Spleen (tissue), 11 donors: ENCODE results near the gene MUC2. TPM values are rescaled to one million over a fixed set of nuclear protein-coding genes. Genes with fewer than 3 reads are reported as not detected.

Experiments used
- DNase-seq: peaks from one replicate; pipeline ENCODE4 v3.0.0-alpha.2; 2020
- H3K27ac ChIP-seq, 8 donors: fragments of 200-600 bp; sonication (generic) in 7 of 8; 1 replicate in 4 of 8; 2 replicates in 4 of 8; pipeline versions ENCODE4 v1.5.0 to v1.8.0; 2016 to 2021; ENCODE audit warnings: inconsistent platforms in 4 of 8, mild to moderate bottlenecking in 4 of 8, moderate library complexity in 1 of 8
- H3K27me3 ChIP-seq, 7 donors: fragments of 200-600 bp; sonication (generic) in 6 of 7; replicated peaks in 1 of 7; 1 replicate in 4 of 7; 2 replicates in 3 of 7; pipeline versions ENCODE4 v1.5.0 to v1.8.0; 2016 to 2021; ENCODE audit warnings: inconsistent platforms in 3 of 7, mild to moderate bottlenecking in 1 of 7
- H3K36me3 ChIP-seq, 6 donors: fragments of 200-600 bp; sonication (generic) in 5 of 6; 1 replicate in 4 of 6; 2 replicates in 2 of 6; pipeline versions ENCODE4 v1.5.0 to v1.8.0; 2016 to 2021; ENCODE audit warnings: inconsistent platforms in 2 of 6
- H3K4me1 ChIP-seq, 6 donors: fragments of 200-600 bp; sonication (generic) in 5 of 6; 1 replicate in 3 of 6; 2 replicates in 3 of 6; pipeline versions ENCODE4 v1.5.0 to v1.8.0; 2016 to 2021; ENCODE audit warnings: inconsistent platforms in 3 of 6
- H3K4me3 ChIP-seq, 8 donors: fragments of 200-600 bp; sonication (generic) in 7 of 8; 1 replicate in 4 of 8; 2 replicates in 4 of 8; pipeline versions ENCODE4 v1.5.0 to v1.8.0; 2016 to 2021; ENCODE audit warnings: inconsistent platforms in 4 of 8, mild to moderate bottlenecking in 4 of 8, moderate library complexity in 2 of 8
- H3K9me3 ChIP-seq, 8 donors: fragments of 200-600 bp; sonication (generic) in 7 of 8; 1 replicate in 4 of 8; 2 replicates in 4 of 8; pipeline versions ENCODE4 v1.5.0 to v1.8.0; 2016 to 2021; ENCODE audit warnings: inconsistent platforms in 4 of 8
- POLR2A ChIP-seq, 3 donors: fragments of 450-650 bp; IDR thresholded peaks; one replicate each; pipeline ENCODE4 v1.5.1; 2017; ENCODE audit warnings: antibody characterized with exemption in 3 of 3, mild to moderate bottlenecking in 1 of 3
- POLR2AphosphoS5 ChIP-seq, 3 donors: sonication (generic); formaldehyde crosslinking; IDR thresholded peaks; one replicate each; pipeline ENCODE4 v1.5.1; 2017; ENCODE audit warnings: antibody characterized with exemption in 3 of 3
- WGBS, 5 donors: extraction: QIAGEN DNeasy Blood & Tissue Kit in 3 of 5; methylation state at CpG; one replicate each; pipeline versions ENCODE4 v1.1.5 to v1.1.7; 2013 to 2018; 5-methylcytosine and 5-hydroxymethylcytosine counted together
- intact Hi-C: fragments of 100-400 bp; cut with DNase I; formaldehyde crosslinking; loops from one replicate; pipeline ENCODE4 v1.15.0; 2023; ENCODE audit warnings: low total_unique reads
- polyA plus RNA-seq, 3 donors: library from polyadenylated mRNA; stranded (reverse); fragments of 200-250 nt; gene quantifications; one replicate each; pipeline ENCODE4 v1.2.1, GENCODE V29; 2013
- total RNA-seq, 7 donors: library from RNA; depleted of rRNA in 3 of 7; stranded (reverse); fragments of >200 nt in 3 of 7; fragmentation: NEBNext Ultra II Directional in 4 of 7; extraction: Animal tissue kit (Norgen Biotek cat#: 25700) in 4 of 7; gene quantifications; one replicate each; pipeline versions ENCODE4 v1.1.0 to v1.2.1, GENCODE V29; 2016 to 2021
- TF ChIP-seq, protein P1 (sequence below), 11 experiments: fragments of 200-600 bp in 7 of 11; fragments of 450-650 bp in 4 of 11; sonication (generic) in 4 of 11; IDR thresholded peaks in 8 of 11; conservative IDR thresholded peaks in 3 of 11; 1 replicate in 7 of 11; 2 replicates in 4 of 11; pipeline versions ENCODE4 v1.4.0 to v1.8.0; 2016 to 2021; ENCODE audit warnings: antibody characterized with exemption in 11 of 11, inconsistent platforms in 4 of 11, mild to moderate bottlenecking in 1 of 11
- donor health status: healthy with polysubstance abuse.
- donor health status: DM: no; HTN: no; CAD: no; lungs with moderate emphysema.
- donor health status: DM: no; HTN: no; CAD: no.
- donor health status: Bipolar disorder and iron deficiency.
- donor health status: healthy.
- donor health status: DM: no; HTN: no; CAD: no.
- donor health status: DM: yes; HTN: yes; CAD: no.

The MUC2 gene
- total and polyA plus RNA-seq, 10 donors, result 0.03 to 0.06 (median 0.03) TPM; not detected in 7

DNA sequence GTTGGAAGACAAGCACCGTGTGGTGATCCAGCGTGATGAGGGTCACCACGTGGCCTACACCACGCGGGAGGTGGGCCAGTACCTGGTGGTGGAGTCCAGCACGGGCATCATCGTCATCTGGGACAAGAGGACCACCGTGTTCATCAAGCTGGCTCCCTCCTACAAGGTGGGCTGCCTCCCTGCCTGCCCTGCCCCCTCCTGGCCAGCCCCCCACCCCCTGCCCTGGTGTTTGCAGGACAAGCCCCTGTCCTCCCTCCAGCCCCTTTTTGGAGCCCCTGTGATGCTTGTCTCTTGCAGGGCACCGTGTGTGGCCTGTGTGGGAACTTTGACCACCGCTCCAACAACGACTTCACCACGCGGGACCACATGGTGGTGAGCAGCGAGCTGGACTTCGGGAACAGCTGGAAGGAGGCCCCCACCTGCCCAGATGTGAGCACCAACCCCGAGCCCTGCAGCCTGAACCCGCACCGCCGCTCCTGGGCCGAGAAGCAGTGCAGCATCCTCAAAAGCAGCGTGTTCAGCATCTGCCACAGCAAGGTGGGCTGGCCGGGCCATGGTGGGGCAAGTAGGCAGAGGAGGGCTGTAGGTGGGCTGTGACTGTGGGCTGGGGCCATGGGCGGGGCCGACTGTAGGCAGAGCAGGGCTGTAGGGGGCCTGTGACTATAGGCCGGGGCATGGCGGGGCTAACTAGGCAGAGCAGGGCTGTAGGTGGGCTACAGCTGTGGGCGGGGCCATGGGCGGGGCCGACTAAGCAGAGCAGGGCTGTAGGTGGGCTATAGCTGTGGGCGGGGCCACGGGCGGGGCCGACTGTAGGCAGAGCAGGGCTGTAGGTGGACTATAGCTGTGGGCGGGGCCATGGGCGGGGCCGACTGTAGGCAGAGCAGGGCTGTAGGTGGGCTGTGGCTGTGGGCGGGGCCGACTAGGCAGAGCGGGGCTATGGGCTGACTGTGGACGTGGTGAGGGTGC is 13.6 kb downstream of the MUC2 start:
- H3K27me3 ChIP-seq, result peaks cover 0 to 31% (median 0%) of the 10 kb centered on the region in 7 donors
- H3K9me3 ChIP-seq, result no peaks in the 10 kb centered on the region
- no peaks in the 10 kb centered on the region for H3K4me1 ChIP-seq
- intact Hi-C loops, result no loop called here
- 87 to 94% (median 93%) methylated on average over 29 to 40 of the region's 40 CpGs for WGBS, 5 donors
- TF ChIP-seq, protein P1, sequence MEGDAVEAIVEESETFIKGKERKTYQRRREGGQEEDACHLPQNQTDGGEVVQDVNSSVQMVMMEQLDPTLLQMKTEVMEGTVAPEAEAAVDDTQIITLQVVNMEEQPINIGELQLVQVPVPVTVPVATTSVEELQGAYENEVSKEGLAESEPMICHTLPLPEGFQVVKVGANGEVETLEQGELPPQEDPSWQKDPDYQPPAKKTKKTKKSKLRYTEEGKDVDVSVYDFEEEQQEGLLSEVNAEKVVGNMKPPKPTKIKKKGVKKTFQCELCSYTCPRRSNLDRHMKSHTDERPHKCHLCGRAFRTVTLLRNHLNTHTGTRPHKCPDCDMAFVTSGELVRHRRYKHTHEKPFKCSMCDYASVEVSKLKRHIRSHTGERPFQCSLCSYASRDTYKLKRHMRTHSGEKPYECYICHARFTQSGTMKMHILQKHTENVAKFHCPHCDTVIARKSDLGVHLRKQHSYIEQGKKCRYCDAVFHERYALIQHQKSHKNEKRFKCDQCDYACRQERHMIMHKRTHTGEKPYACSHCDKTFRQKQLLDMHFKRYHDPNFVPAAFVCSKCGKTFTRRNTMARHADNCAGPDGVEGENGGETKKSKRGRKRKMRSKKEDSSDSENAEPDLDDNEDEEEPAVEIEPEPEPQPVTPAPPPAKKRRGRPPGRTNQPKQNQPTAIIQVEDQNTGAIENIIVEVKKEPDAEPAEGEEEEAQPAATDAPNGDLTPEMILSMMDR (IDR thresholded peaks at IDR 0.05 in 8 of 11, conservative IDR thresholded peaks at IDR 0.05 in 3 of 11), result no peak
- TF ChIP-seq POLR2AphosphoS5 (IDR thresholded peaks at IDR 0.05) (no peak), POLR2A (IDR thresholded peaks at IDR 0.05) (no peak)
- DNase-seq, result peak; percentile 63
- H3K4me3 ChIP-seq, result no peak overlapping the region
- no peak overlapping the region for H3K27ac ChIP-seq
- H3K36me3 ChIP-seq, result no peaks in the 10 kb centered on the region

DNA sequence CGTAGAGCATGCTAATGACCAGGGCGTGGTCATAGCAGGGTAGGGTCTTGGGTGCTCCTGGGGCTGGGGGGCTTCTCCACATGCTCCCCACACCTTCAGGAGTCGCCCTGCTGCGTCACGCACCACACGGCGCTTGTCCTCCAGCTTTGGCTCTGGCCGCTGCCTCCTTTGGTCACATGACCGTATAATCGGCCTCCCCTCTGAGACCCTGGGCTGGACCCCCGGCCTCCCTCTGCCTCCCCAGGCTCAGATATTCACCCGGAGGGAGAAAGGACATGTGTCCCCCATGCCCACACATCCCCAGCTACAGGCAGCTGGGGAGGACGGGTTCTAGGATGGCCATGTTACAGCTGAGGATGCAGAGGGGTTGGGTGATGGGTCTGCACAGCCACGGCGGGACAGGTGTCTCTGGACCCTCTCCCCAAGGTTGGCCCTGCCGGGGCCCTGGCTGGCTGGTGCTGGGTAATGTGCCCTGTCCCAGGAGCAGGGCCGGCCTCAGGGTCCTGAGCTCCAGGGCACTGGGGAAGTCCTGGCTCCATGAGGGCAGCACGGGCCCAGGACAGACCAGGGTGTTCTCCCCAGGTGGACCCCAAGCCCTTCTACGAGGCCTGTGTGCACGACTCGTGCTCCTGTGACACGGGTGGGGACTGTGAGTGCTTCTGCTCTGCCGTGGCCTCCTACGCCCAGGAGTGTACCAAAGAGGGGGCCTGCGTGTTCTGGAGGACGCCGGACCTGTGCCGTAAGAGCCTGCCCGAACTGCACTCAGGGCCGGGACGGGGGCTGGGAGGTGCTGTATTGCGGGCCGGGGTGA is 14.5 kb downstream of the MUC2 start:
- DNase-seq, result peak; percentile 69
- Histone ChIP-seq H3K4me1 (no peaks in the 10 kb centered on the region), H3K27ac (no peak overlapping the region), H3K4me3 (no peak overlapping the region), H3K36me3 (no peaks in the 10 kb centered on the region), H3K27me3 (peaks cover 0 to 22% (median 0%) of the 10 kb centered on the region in 7 donors), H3K9me3 (no peaks in the 10 kb centered on the region)
- TF ChIP-seq, protein P1 (IDR thresholded peaks at IDR 0.05 in 8 of 11, conservative IDR thresholded peaks at IDR 0.05 in 3 of 11), result no peak
- TF ChIP-seq POLR2AphosphoS5 (IDR thresholded peaks at IDR 0.05) (no peak), POLR2A (IDR thresholded peaks at IDR 0.05) (no peak)
- WGBS, 5 donors, result 94 to 95% (median 95%) methylated on average over 29 to 33 of the region's 33 CpGs
- intact Hi-C loops, result no loop called here

DNA sequence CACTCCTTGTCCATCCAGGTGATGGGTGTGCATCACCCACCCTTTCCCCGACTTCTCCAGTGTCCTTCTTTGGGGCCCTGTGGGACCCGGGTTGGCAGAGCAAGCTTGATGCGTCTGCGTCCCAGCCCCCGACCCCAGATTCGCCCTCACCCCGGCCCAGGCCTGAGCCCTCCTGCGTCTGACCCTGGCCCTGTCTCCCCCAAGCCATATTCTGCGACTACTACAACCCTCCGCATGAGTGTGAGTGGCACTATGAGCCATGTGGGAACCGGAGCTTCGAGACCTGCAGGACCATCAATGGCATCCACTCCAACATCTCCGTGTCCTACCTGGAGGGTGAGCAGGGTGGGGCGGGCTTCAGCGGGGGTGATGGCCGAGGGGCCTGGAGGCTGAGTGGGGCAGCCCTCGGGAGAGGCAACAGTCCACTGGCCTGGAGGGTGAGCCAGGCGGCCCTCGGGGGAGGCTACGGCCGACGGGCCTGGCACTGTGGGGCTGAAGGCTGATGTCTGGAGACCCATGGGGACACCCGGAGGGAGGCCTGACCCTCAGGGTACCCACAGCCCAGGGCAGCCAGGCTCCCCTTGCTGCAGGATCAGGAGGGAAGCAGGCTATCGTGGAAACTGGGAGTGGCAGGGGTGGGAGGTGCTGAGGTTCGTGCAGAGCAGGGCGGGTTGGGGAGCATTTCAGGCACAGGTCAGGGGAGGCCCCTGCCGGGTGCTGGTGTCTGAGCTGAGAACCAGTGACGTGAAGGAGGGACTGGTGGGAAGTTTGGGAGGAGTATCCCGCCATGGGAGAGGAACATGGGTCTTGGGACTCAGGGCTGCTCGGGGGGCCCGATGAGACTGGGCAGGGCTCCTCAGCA is 15.3 kb downstream of the MUC2 start:
- Histone ChIP-seq H3K4me1 (no peaks in the 10 kb centered on the region), H3K36me3 (no peaks in the 10 kb centered on the region), H3K27ac (no peak overlapping the region), H3K27me3 (peaks cover 0 to 14% (median 0%) of the 10 kb centered on the region in 7 donors), H3K4me3 (no peak overlapping the region), H3K9me3 (no peaks in the 10 kb centered on the region)
- 88 to 95% (median 91%) methylated on average over 31 of the region's 31 CpGs for WGBS, 5 donors
- intact Hi-C loops, result no loop called here
- no peak for TF ChIP-seq POLR2AphosphoS5 (IDR thresholded peaks at IDR 0.05)
- TF ChIP-seq POLR2A (IDR thresholded peaks at IDR 0.05), result no peak
- TF ChIP-seq, protein P1 (IDR thresholded peaks at IDR 0.05 in 8 of 11, conservative IDR thresholded peaks at IDR 0.05 in 3 of 11), result no peak
- peak; percentile 68 for DNase-seq
